Measurements from ENCODE around the gene HMGB1.
"Not testable (repeated sequence)": the region's sequence is repeated elsewhere in the genome, so short reads cannot be mapped to it uniquely, and the experiment has no call there.

Gene HMGB1

DNA sequence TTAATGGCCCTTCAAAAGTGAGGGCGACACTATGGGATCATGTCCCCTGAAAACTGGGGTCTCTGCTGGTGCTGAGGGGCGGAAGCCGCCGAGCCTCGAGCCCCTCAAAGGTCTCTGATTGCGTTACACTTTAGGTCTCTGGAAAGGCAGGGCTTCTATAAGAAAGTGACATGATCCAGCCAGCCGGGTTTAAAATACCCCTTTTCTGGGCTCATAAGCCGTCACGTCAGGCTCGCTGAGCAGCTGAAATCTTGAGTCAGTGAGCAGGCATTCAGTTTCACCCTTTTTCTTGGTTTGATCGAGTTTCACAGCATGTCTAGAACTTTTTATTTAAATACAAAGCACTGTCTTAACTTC lies 600 bp upstream of the HMGB1 start:
- DNase-seq = no peak

DNA sequence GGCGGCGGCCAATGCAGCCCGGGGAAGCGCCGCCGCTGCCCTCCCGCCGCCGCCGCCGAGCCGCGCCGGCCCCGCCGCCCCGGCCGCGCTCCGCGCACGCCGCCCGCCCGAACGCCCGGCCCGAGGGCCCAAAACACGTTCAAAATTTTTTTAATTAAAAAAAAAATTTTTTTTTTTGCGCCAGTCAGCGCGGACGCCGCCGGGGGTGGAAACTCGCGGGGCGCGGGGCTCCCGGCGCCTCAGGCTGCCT lies 468 bp downstream of the HMGB1 start:
- DNase-seq = no peak

DNA sequence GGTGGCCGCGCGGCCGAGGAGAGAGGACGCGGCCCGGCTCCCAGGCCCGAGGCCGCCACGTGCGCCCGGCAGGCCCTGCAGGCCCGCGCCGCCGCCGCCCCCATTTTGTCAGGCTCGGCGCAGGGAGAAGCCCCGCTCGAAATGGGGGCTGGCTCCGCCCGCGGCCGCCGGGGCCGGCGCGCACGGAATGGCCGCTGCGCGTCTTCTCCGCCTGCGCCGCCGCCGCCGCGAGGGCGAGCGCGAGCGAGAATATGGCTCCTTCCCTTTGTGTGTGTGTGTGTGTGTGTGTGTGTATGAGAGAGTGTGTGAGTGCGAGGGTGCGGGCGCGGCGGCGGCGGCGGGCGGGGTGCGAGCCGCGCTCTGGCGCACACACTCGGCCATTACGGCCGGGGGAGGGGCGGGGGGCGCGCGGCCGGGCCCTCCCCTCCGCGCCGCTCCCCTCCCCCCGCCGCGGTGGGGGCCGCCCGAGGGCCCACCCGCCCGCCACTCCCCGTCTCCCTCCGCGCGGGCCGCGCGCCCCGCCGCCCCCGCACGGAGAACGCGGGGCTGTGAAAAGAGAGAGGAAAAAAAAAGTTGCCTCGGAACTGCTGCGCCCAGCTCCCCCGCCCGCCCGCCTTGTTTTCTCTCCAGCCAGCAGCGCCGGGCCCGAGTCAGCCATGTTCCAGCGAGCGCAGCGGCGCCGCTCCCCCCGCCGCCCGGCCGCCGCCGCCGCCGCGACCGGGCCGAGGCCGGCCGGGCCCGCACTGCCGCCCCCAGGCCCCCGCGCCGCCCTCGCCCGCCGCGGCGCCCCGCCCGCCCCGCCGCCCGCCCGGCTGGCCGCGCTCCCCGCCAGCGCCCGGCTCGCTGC lies 1.0 kb downstream of the HMGB1 start:
- peak; percentile 6 to 89 (median 78) for DNase-seq

DNA sequence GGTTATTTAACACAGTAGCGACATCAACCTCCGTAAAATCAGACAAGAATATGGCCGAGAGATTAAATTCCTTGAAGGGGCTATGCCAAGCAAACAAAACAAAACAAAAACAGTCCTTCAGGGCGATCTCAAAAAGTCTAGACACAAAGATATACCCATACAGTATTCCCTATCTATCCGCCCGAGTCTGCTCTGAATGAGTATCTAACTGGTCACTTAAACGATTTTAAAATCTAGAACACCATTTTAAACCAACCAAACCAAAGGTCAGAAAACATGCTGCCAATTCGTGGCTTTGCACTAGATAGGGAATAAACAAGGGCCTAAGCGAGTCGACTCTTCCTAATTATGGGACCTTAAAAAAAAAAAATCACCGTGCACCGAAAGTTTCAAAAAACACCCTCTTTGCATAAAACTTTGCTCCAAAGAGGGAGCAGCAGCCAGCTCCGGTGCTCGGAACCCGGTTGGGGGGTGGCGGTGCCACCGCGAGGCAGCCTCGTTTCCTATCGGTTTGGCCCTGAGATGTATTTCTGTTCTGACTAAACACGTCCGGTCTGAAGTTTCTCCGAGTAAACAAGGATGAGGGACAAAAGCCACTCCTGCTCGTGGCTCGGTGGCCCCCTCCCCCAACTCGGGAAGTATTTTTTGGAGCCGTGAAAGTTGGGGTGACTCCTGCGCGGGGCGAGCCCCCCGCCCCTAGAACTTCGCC lies 1.8 kb downstream of the HMGB1 start:
- peak in 11 of 14 donors; percentile 5 to 84 (median 72) for DNase-seq

DNA sequence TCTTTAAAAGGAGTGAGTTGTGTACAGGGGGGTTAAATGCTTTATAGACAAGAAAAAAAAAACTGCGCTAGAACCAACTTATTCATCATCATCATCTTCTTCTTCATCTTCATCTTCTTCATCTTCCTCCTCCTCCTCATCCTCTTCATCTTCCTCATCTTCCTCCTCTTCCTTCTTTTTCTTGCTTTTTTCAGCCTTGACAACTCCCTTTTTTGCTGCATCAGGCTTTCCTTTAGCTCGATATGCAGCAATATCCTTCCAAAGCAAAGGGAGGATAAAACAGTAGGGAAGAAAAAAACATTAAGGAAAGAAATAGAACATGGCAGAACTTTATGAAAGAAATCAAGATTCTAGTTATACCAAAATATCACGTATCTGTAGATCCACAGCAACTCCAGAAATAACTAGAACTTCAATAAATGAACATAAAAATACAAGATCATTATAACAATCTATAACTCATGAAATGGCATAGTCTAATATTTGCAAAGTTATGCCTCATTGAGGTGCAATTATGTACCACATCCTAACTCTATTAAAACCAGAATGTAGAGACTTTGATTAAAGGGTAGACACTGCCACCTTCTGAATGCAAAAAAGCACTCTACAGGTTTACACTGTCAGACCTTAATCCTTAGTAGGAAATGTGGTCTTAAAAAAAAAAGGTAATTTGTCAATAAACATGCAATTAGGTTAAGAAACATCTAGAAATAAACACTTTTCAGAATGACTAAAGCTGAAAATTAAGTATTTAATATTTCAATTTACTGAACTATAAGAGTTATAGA lies 4.3 kb downstream of the HMGB1 start:
- peak in 1 of 14 donors; percentile 16 for DNase-seq

DNA sequence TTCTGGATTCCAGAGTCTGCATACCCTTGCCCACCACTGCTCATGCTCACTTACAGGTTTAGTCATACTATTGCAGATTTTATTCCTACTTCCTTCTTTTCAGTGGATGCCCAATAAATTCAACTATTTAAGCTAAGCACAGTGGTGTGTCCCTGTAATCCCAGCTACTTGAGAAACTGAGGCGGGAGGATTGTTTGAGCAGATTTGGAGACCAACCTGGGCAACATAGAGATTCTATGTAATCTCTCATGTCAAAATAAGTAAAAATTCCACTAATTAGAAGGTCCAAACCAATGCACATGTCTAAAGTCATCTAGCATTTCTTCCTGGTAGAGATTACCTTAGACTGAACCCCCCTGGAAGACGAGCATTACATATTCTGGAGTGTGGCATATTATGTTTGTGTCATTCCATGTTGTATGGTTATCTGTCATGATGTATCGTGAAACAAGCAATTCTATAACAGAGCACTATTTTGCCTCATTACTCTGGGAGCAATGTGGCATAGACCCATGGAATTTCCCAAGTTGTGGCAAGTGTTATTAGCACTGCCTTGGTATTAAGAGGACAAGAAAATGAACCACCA lies 8.3 kb downstream of the HMGB1 start:
- DNase-seq = no peak

DNA sequence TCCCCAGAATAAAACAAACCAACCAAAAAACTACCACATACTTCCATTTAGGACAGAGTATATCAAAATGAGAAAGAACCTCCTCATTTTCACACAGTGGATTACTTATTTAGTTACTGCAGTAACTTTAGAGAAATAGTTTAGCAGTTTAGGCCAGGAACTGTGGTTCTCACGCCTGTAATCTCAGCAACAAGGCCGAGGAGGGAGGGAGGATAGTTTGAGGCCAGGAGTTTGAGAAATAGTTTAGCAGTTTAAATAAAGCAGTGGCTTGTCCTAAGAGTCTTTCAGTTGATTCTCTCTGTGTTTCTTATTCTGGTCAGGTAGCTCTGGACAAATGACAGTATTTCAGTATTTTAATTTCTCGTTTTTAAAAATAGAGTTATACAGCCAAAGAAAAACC lies 9.4 kb downstream of the HMGB1 start:
- DNase-seq = no peak

DNA sequence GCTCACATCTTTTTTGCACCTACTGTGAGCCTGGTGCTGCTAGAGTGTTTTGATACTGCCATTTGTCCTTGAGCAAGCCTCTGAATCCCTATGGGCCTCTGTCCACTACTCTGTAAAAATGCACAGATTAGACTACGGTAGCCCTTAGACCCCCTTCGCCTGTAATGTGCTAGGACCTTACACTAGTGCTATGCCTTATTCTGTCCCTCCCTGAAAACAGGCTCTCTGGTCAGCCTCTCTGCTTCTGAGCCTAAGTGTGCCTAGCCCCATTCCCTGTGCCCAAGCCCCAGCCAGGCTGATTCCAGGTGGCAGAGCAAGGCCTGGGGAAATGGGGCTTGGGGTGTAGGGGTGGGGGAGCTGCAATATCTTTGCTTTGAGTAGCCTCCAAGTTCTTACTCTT lies 10.7 kb downstream of the HMGB1 start:
- no peak for DNase-seq

DNA sequence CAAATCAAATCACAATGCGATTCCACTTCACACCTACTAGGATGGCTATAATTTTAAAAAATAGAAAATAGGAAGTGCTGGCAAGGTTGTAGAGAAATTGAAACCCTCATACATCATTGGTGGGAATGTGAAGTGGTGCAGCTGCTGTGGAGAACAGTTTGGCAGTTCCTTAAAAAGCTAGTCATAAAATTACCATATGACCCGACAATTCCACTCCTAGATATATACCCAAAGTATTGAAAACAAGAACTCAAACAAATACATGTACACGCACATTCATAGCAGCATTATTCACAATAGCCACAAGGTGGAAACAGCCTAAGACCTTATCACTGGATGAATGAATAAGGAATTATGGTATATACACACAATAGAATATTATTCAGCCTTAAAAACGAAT lies 12.0 kb downstream of the HMGB1 start:
- no peak for DNase-seq

DNA sequence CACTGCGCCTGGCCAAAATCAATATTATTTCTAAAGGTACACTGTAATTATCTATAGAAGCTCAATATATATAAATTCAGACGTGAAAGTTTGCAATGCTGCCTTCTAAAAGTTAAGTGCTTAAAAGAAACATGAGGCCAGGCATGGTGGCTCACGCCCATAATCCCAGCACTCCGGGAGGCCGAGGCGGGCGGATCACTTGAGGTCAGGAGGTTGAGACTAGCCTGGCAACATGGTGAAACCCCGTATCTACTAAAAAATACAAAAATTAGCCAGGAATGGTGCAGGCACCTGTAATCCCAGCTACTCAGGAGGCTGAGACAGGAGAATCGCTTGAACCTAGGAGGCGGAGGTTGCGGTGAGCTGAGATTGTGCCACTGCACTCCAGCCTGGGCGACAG lies 14.3 kb downstream of the HMGB1 start:
- not testable (repeated sequence) for DNase-seq

DNA sequence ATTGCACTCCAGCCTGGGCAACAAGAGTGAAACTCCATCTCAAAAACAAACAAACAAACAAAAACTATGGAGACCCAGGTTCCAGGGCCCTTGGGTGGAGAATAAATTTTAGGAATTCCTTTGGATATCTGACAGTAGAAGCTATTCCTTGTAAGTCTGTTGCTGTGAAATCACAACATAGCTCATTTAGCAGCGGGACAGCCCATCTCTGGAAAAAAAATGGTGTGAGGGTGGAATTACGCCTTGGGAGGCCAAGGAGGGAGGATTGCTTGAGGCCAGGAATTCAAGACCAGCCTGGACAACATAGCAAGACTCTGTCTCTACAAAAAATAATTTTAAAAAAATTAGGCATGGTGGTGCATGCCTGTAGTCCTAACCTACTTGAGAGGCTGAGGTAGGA lies 15.7 kb downstream of the HMGB1 start:
- DNase-seq = no peak

DNA sequence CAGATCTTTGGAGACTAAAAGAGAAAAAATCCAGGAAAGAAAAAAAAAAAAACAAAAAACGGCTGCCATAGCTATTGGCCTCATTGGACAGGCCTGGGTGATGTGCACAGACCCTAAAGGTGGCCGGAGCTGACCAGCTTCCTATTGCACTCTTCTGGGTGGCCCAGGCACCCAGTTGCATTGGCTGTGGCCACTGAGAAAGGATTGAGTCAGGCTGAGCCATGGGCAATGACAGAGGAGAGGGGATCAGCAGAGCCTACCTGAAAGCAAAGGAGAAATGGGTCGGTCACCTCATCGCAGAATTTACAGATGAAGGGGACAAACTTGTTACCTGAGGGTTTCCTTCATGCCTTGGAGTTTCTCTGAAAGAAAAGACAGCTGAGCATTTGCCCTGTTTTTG lies 17.3 kb downstream of the HMGB1 start:
- no peak for DNase-seq

DNA sequence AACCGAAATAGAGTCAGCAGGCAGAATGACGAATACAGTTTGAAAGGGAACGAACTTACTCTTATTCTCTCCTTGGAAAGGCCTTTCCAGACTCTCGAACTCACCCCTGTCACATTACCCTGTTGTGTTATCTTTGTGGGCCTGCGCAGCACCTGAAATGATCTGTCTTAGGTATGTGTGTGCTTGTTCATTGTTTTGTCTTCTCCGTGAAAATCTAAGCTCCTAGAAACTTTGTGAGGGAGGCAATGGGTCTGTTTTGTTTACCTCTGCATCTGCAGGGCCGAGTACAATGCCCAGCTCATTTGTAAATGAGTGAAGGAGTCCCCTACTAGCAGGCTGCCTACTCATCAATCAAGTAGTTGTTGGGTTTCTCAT lies 19.6 kb downstream of the HMGB1 start:
- no peak for DNase-seq

DNA sequence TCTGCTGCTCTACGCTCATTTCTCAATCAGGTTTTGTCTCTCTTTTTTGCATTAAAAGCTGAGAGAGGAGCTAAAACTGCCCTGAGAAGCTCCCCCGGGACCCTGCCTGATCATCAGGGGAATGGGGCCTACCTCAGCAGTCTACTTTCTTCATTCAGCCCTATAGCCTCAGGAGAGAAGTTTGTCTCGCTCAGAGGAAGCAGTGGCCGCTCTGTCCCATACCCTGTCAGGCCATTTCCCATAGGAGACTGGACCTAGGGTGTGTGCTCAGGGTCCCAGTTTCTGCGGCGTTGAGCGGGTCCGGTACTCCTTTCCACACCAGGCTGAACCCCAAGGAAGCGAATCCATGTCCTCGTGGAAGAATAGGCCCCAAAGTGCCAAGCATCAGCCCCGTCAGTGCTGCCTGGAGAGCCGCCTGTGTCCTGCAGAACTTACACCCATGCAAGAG lies 21.8 kb downstream of the HMGB1 start:
- DNase-seq = no peak

DNA sequence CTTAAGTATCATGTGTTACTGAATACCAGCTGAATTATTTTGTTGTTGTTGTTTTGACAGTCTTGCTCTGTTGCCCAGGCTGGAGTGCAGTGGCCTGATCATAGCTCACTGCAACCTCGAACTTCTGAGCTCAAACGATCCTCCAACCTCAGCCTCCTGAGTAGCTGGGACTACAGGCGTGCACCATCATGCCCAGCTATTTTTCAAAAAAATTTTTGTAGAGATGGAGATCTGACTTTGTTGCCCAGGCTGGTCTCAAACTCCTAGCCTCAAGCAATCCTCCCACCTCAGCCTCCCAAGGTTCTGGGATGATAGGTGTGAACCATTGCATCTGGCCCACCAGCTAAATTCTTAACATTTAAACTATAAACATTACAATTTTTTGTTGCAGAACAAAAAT lies 22.2 kb downstream of the HMGB1 start:
- not testable (repeated sequence) for DNase-seq

DNA sequence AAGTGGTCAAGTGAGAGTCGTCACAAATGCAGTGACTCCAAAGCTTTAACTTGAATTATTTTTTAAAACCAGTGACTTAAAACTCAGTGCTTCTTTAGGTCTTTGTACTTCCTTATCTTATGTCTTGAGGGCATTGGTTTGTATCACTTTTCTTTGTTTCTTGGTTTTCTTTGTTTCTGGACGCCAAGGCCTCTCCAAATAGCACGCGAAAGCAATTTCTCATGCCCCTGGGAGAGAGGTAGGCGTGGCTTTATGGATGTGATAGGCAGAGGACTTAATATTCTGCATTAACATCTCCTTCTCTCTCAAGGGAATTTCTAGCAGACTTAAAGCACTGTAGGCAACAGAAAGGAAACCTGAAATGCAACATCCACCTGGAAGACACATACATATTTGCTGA lies 22.8 kb downstream of the HMGB1 start:
- no peak for DNase-seq

DNA sequence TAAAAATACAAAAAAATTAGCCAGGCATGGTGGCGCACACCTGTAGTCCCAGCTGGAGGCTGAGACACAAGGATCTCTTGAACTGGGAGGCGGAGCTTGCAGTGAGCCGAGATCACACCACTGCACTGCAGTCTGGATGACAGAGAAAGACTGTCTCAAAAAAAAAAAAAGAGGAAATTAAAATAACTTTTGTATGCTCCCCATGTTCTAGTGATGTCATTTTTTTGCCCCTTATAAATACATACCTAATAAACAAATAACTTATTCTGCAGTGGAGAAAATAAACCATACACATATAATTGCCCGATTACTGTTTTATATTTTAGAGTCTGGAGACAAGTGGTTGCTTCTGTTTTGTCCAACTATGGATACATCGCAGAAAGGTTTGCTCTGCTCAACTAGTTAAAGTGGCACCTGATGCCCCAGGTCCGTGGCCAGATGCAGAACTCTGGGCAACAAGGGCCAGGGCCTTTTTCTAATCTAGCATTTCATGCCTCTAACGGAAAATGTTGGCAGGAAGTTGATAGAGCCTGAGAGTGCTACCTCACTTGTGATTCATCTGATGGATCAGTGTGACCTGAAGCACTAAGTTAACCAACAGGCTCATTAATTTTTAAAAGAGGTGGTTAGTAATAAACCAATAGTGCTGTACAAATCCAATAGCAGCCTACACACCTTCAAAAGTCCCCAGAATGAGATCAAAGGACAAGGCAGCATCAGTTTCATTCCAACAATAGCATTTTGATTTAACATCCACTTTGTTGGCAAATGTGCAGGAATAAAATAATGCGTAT lies 24.6 kb downstream of the HMGB1 start:
- no peak for DNase-seq

DNA sequence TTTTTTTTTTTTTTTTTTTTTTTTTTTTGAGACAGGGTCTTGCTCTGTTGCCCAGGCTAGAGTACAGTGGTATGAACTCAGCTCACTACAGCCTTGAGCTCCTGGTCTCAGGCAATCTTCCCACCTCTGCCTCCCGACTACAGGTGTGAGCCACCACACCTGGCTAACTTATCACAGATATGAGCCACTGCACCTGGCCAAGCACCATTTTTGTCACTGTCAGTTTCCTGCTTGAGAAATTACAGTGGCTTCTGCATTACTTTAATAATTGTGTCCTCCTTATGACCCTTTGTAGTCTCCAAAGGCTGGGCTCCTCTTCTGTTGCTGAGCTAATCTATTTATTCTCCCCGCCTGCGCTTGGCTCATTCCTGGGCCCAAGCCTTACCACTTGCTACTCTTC lies 27.4 kb downstream of the HMGB1 start:
- no peak for DNase-seq

DNA sequence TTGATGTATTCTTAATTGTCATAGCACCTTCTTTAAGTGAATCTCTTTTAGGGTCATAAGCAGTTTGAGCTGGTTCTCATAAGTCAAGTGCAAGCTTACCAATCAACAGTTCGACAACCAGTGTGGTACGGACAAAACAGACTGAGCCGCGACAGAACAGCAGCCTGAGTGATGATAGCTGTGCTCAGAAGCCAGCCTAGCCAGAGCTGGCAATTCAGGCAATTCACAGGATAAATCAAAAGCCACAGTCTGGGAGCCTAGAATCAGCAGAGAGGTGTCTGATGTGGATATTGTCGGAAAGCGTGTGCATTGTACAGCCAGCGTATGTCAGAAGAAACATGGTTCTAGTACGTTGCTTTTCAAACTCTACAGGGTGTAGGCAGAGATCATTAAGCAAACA lies 28.6 kb downstream of the HMGB1 start:
- no peak for DNase-seq

DNA sequence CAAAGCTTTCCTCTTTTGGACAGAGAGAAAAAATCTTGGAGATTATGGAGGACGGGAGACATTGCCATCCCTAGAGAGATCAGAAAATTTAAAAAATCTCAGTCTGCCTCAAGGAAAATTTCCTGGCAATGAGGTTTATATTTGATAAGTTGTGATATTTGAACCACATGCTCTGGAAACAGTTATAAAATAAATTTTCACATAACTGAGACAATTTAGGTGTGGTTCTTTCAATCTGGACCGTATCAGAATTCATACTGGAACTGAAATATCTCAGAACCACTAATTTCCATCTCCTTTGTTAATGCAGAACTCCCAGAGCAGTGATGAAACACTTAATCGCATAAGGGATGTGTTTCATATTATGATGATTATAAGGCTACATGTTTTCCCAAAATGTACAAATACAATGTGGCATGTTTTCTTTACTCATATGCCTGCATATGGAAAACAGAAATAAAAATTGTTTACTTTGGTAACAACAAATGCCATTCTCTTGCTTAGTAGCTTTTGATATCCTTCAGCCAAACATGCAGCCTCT lies 29.8 kb downstream of the HMGB1 start:
- DNase-seq = no peak

DNA sequence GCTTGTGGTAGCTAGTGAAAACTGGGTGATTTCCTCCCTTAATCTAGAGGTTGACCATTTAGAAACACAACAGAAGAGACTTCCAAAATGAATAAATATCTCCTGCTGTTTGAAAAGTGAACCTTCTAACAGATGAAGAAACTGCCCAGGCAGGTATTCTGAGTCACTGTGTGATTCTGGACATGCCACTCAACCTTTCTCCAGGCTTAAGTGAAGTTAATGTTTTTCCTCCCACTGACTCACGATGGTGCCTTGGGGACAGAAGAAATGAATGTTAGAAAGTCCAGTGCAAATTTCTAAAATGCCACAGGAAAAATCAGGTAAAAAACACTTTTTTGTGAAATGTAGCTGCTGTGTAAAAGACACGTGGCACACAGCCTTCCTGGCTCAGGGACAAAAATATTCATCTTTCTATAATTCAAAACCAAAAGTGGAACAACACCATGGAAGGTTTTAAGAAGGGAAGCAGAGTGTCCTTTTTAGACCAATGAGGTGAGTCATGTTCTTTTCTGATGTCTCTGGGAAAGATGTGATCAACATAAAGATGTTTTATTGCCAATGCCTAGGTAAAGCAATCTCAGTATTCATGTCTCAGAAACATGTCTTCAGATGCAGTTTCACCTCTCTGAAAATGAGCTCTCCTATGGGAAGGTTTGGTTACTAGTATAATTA lies 34.3 kb downstream of the HMGB1 start:
- DNase-seq = no peak

Data from C1 segment of cervical spinal cord (tissue), 14 donors.